ENCODE data around the gene HES1. TPM values are rescaled to one million over a fixed set of nuclear protein-coding genes. Genes with fewer than 3 reads are reported as not detected.
"Not testable (repeated sequence)": the region's sequence is repeated elsewhere in the genome, so short reads cannot be mapped to it uniquely, and the experiment has no call there.

HES1 gene
- total RNA-seq, 1 donor from 2014 or later: 5.5 TPM

- no peak for DNase-seq (ENCODE audit: low read depth)
Measured at GRCh38 chr3:194124193-194124592, 11.8 kb upstream of the HES1 start.

DNA sequence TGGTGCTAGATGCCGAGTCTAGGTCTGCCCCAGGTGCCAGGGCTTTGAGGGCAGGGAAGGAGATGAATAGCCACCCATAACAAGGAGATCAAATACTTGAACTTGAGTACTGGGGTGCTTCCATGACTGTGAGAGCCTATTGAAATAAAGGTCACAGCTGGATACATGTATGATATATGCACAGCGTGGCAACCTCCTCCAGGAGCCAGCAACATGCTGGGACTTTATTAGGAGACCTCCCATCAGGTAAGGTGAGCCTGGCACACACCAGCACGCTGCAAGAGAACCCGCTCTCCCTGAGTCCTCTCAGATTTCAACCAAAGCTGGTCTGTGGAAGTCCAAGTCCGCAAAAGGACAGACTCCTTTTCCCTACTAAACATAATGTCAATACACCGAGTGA is 10.5 kb upstream of the HES1 start:
- DNase-seq (ENCODE audit: low read depth): no peak

DNA sequence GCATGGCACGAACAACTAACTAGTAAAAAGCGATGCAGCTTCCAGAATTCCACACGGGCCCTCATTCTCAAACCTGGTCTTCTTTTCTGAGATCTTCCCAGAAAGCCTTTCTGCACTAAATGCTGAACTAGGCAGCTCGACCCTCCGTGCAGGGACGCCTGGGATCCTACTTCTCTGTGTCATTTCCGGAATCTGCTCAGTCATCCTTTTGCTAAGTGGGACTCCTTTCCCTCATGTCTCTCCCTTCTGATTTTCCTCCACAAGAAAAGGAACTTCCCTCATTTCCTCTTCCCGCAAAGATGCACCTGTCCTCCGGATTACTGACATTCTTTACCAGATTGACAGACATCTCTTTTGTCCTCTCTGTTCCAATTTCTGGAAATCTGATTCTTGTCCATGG is 9.2 kb upstream of the HES1 start:
- no peak for DNase-seq (ENCODE audit: low read depth)

GRCh38 chr3:194128202-194128918 is 7.6 kb upstream of the HES1 start:
- no peak for DNase-seq (ENCODE audit: low read depth)

DNA sequence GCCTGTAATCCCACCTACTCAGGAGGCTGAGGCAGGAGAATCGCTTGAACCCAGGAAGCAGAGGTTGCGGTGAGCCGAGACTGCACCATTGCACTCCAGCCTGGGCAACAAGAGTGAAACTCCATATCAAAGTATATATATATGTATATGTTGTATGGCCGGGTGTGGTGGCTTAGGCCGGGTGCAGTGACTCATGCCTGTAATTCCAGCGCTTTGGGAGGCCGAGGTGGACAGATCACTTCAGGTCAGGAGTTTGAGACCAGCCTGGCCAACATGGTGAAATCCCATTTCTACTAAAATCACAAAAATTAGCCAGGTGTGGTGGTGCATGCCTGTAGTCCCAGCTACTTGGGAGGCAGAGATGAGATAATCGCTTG is 7.0 kb upstream of the HES1 start:
- not testable (repeated sequence) for DNase-seq (ENCODE audit: low read depth)

DNA sequence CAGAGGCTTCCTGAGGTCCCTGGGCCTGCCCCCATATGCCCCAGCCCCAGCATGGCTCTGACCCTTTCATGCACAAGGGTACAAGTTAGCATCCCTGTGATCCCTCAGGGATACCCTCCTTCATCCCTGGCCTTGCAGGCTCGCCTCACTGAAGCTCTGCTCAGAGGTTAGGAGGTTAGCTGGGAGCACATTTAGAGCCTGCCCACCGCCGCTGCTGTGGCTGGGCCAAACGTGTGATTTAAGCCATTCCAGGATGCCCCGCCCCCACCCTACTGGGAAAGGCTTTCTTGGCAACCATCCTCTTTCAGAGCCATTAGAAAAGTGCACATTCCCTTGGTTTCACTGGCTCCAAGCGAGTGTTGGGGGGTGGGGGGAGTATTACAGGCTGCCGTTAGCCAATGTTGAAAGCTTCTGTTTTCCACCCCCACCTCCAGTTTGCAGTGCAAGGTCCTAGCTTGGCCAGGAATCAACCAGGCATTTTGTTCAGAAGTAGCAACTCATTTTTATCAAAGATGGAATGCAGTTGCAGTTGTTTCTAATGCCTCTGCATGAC is 6.3 kb upstream of the HES1 start:
- DNase-seq (ENCODE audit: low read depth): no peak

DNA sequence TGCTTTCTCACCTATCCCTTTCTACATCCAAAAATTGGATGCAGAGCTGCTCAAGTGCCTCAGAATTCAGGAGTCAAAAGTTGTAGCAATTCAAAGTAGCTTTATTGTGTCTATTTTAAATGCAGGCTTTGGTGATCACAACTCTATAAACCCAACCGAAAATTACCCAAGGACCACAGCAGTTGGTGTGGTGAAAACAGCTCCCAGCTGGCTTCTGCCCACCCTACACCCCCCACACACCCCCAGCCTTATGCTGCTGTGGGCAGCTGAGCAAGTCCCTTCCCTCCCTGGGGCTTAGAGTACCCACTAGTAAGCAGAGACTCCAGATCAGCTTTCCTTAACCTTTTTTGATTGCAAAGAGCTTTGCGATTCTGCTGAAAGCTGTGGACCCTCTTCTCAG is 5.8 kb upstream of the HES1 start:
- peak; percentile 33 for DNase-seq (ENCODE audit: low read depth)

- no peak for DNase-seq (ENCODE audit: low read depth)
Measured at GRCh38 chr3:194130807-194131589, 5.0 kb upstream of the HES1 start.

DNA sequence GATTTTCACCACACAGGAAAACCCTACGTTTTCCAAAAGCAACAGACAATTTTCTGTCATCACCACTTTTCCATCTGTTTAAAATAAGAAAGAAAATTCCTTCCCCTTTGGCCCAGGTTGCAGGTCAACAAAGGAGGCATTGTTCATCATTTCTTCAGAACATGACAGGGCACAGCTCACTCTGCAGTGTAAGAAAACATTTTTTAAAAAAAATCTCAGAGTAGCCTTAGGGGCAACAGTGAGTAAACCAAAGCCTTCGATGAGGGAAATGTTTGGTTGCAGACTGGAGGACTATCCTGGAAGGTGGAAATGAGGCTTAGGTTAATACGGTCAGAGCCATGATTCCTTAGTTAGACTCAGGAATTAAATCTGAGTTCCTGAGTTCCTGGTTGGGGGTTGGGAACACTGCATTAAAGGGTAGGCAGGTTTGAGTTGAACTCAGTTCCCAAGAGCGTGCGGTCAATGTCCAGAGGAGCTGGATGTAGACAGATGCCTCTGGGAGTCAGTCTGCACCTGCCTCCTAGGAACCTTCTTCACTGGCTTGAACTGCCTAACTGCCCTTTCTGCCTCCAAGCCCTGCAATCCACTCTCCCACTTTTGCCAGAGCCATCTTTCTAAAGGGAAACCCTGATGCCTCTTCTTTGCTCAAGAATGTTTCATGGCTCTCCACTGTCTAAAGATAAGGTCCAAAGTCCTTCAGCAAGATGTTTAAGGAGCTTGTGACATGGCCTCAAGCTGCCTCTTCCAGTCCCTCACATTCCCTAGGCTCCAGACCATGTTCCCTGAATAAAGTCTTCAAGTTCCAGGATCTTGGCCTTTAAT is 3.3 kb upstream of the HES1 start:
- no peak for DNase-seq (ENCODE audit: low read depth)

DNA sequence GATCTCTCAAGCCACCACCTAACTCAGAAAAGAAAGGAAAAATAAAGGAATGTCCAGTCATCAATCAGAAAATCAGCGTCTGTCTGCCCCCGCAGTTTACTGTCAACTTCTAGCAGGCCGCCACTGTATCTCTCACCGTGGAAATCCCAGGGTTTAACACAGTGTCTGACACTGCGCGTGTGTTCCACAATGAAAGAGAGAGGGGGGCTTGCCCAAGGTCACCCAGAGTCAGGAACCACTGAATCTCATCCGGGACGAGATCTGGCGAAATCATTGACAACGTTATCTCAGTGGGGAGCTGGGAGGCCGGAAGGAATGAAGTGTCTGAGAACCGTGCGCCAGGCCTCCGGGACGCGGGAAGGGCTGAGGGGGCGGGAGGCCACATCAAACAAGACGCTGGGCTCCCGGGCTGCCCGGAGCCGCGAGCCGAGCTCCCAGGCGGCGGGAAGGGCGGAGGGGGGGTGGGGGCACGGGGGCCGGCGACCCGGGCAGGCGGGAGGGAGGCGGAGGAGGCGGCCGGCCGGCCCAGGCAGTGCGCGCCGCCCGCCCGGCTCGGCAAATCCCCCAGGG is 2.2 kb upstream of the HES1 start:
- DNase-seq (ENCODE audit: low read depth): peak; percentile 23

- DNase-seq (ENCODE audit: low read depth): no peak
Measured at GRCh38 chr3:194134231-194134756, 1.7 kb upstream of the HES1 start.

DNA sequence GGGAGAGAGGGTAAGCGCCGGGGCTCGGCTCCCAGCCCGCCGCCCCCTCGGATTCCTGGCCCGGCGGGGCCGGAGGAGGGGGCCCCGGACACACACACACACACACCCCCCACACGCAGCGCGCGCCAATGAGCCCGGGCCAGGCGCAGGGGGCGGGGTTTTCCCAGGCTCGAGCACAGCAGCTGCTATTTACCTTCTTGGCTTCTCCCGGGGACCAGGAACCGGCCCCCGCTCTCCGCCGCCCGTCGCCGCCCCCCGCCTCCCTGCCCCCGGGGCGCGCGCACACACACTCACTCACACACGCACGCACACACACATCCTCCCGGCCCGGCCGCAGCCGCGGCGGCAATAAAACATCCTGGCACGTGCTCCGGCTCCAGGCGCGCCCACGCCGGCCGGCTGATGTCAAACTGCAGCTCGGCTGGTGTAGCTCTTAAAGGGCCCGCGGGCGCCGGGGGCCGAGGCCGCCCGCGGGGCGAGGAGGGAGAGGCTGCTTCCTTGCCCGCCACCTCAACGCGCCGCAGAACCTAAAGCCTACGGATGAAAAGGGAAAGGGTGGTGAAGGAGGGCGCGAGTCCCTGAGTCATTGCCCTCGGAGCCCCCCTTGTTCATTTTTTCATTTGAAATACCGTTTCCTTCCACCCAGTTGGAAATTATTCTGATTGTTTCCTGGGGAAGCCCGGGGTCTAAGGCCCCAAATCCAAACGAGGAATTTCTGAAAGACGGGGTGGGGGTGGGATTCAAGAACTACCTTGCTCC is 1.0 kb upstream of the HES1 start:
- DNase-seq (ENCODE audit: low read depth): peak; percentile 91

- no peak for DNase-seq (ENCODE audit: low read depth)
Measured at GRCh38 chr3:194135516-194135805, 487 bp upstream of the HES1 start.

DNA sequence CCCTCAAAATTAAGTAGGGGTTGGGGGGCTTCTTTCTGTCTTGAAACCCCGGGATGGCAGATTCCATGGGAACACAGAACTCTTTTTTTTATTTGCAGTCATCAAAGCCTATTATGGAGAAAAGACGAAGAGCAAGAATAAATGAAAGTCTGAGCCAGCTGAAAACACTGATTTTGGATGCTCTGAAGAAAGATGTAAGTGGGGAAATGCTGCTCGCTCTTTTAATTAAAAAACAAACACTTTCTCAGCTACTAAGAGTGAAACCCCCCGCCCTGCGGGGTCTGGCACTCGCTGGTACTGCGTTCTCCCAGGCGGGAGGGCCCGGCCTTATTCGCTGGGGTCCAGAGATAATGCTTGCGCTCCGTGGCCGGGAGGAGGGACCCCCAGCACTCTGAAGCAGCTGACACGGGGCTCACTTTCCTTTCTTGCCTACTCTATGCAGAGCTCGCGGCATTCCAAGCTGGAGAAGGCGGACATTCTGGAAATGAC is 615 bp downstream of the HES1 start:
- DNase-seq (ENCODE audit: low read depth): peak; percentile 13

DNA sequence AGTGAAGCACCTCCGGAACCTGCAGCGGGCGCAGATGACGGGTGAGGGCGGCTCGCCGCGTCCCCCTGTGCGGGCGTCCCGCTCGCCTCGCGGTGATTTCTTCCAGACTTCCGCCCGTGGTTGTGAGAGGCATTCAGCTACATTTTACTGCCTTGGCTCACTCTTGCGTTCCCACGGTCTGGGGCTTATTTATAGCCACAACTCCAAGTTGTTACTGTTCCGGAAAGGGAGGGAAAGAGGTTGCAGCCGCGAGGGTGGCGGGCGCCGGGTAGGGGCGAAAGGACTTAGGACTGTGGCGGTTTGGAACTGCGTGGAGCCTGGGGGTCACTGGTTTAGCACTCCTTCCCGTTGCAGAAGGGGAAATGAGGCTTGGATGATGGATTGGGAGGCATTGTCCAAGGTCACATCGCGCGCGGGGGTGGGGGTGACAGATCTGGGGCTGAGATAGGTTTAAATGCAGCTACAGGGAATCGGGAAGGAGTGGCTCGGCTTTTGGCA is 1.1 kb downstream of the HES1 start:
- DNase-seq (ENCODE audit: low read depth): peak; percentile 73

DNA sequence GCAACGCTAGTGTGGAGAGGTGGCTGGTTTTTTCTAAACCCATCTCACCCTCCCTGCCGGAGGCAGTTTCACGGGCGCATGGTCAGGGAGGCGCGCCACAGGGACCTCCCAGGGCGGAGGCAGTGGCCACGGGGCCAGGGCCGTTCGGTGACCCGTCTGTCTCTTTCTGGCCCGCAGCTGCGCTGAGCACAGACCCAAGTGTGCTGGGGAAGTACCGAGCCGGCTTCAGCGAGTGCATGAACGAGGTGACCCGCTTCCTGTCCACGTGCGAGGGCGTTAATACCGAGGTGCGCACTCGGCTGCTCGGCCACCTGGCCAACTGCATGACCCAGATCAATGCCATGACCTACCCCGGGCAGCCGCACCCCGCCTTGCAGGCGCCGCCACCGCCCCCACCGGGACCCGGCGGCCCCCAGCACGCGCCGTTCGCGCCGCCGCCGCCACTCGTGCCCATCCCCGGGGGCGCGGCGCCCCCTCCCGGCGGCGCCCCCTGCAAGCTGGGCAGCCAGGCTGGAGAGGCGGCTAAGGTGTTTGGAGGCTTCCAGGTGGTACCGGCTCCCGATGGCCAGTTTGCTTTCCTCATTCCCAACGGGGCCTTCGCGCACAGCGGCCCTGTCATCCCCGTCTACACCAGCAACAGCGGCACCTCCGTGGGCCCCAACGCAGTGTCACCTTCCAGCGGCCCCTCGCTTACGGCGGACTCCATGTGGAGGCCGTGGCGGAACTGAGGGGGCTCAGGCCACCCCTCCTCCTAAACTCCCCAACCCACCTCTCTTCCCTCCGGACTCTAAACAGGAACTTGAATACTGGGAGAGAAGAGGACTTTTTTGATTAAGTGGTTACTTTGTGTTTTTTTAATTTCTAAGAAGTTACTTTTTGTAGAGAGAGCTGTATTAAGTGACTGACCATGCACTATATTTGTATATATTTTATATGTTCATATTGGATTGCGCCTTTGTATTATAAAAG is 1.8 kb downstream of the HES1 start:
- DNase-seq (ENCODE audit: low read depth): peak; percentile 41

GRCh38 chr3:194138732-194139070 is 2.8 kb downstream of the HES1 start:
- DNase-seq (ENCODE audit: low read depth): no peak

GRCh38 chr3:194139071-194139813 is 3.3 kb downstream of the HES1 start:
- DNase-seq (ENCODE audit: low read depth): no peak

Measured in myocyte (in vitro differentiated cells).